ENCODE results near the gene FBXW8.

GRCh38 chr12:117042171-117042842 is 131.6 kb downstream of the FBXW8 start:
- TF ChIP-seq CTCF (conservative IDR thresholded peaks at IDR 0.05): no peak
- TF ChIP-seq EZH2 (IDR thresholded peaks at IDR 0.05; ENCODE audit: low read depth): no peak

Measured in PC-9 (cell line).